Myocyte (in vitro differentiated cells): ENCODE measurements around the gene POFUT2. TPM values are rescaled to one million over a fixed set of nuclear protein-coding genes. Genes with fewer than 3 reads are reported as not detected.

Source experiments
- DNase-seq: peaks from one replicate; pipeline ENCODE4 v3.0.0-alpha.2; 2012; ENCODE audit warnings: low read depth
- total RNA-seq: library from RNA; depleted of rRNA; stranded (reverse); fragments of >200 nt; gene quantifications from 2 replicates; pipeline ENCODE4 v1.2.3, GENCODE V29; 2014

POFUT2 gene
- total RNA-seq, 1 donor from 2014 or later: 46.9 TPM

- no peak for DNase-seq
These were observed 61.0 kb downstream of the POFUT2 start for GRCh38 chr21:45226540-45227326.

- DNase-seq: no peak
These were observed 61.9 kb downstream of the POFUT2 start for GRCh38 chr21:45225741-45226327.

- no peak for DNase-seq
These were observed 62.5 kb downstream of the POFUT2 start for GRCh38 chr21:45225041-45225740.

- no peak for DNase-seq
These were observed 63.3 kb downstream of the POFUT2 start for GRCh38 chr21:45224189-45224938.

- DNase-seq: no peak
These were observed 64.2 kb downstream of the POFUT2 start for GRCh38 chr21:45223236-45224185.

GRCh38 chr21:45222001-45222400 lies 65.7 kb downstream of the POFUT2 start:
- no peak for DNase-seq

GRCh38 chr21:45220714-45221490 lies 66.8 kb downstream of the POFUT2 start:
- no peak for DNase-seq

GRCh38 chr21:45220071-45220481 lies 67.6 kb downstream of the POFUT2 start:
- no peak for DNase-seq

GRCh38 chr21:45219517-45219916 lies 68.2 kb downstream of the POFUT2 start:
- DNase-seq: no peak

GRCh38 chr21:45217010-45217409 lies 70.7 kb downstream of the POFUT2 start:
- no peak for DNase-seq

- DNase-seq: no peak
These were observed 72.5 kb downstream of the POFUT2 start for GRCh38 chr21:45215213-45215612.

Other genes with a start within 250 kb of the POFUT2 start
- gene ADARB1, start 213.3 kb downstream of the POFUT2 start, total RNA-seq: 13.8 and 15.9 TPM in 2 replicates
- gene COL18A1, start 117.3 kb upstream of the POFUT2 start, total RNA-seq: 187 and 260 TPM in 2 replicates